22Rv1 (cell line): ENCODE data around the gene ARAP1.

Experiments
- CTCF ChIP-seq: fragments of 450-650 bp; IDR thresholded peaks from 2 replicates; pipeline ENCODE4 v1.5.1; 2017; ENCODE audit warnings: mild to moderate bottlenecking
- ZFX ChIP-seq: fragments of 450-650 bp; IDR thresholded peaks from 2 replicates; pipeline ENCODE4 v1.6.1; 2017; ENCODE audit warnings: antibody characterized with exemption, borderline replicate concordance

GRCh38 chr11:72745925-72746550 is 6.2 kb downstream of the ARAP1 start:
- TF ChIP-seq CTCF (no peak), ZFX (no peak)
